GM12878 (cell line): ENCODE data around the gene RBM4. TPM values are rescaled to one million over a fixed set of nuclear protein-coding genes. Genes with fewer than 3 reads are reported as not detected.
A peak's percentile ranks its signal among the peaks of the same experiment; 100 is the strongest.

Experiments
- ATAC-seq: fragments of 200-7000 bp; cut with Tn5 transposase; 3 replicates; pipeline ENCODE4 v1.9.1; 2020; ENCODE audit warnings: mild to moderate bottlenecking, moderate library complexity
- BruUV-seq: library from RNA; stranded (reverse); fragments of 400-500 nt; replicated peaks from 2 replicates; lab custom pipeline; 2021; lab: Mats Ljungman, UMichigan
- CTCF ChIA-PET: fragments of 300-600 bp; sonication (Branson Sonifier 250); formaldehyde crosslinking; extraction: SDS; loops from one replicate; lab custom pipeline; 2021; ENCODE audit warnings: inconsistent platforms; lab: Yijun Ruan, JAX
- POLR2A ChIA-PET: fragments of 350-600 bp; formaldehyde crosslinking; extraction: SDS; loops from one replicate; lab custom pipeline; 2021; ENCODE audit warnings: inconsistent platforms; lab: Charles Lee
- RAD21 ChIA-PET: fragments of 300-600 bp; sonication (Branson Sonifier 250); formaldehyde crosslinking; loops from one replicate; lab custom pipeline; 2023; ENCODE audit warnings: antibody characterized with exemption; ENCODE audit not compliant: unreplicated experiment; lab: Charles Lee
- SMC1A ChIA-PET: fragments of 300-600 bp; sonication (Branson Sonifier 250); formaldehyde crosslinking; loops from one replicate; lab custom pipeline; 2023; ENCODE audit not compliant: unreplicated experiment, uncharacterized antibody; lab: Charles Lee
- DNase-seq: peaks from one replicate; pipeline ENCODE4 v3.0.0-alpha.2; 2011; ENCODE audit warnings: low read depth, low spot score
- FAIRE-seq: peaks from 3 replicates; lab custom pipeline; 2011; peaks lifted over from hg19 to GRCh38; lab: Jason Lieb, UNC
- H2AFZ ChIP-seq: 2 replicates; pipeline ENCODE4 v1.6.0; 2011; ENCODE audit warnings: low read depth, low read length, control low read depth; ENCODE audit not compliant: control insufficient read depth
- H3K27ac ChIP-seq: 2 replicates; pipeline ENCODE4 v1.5.1; 2011; ENCODE audit warnings: control low read depth; ENCODE audit not compliant: control insufficient read depth, insufficient read depth
- H3K27me3 ChIP-seq, 2 experiments: replicated peaks in 1 of 2; 2 replicates each; pipeline versions ENCODE4 v1.6.0 to v1.6.1; 2011; ENCODE audit warnings: low read length in 1 of 2; ENCODE audit not compliant: control insufficient read depth in 2 of 2, insufficient read depth in 2 of 2
- H3K36me3 ChIP-seq, 2 experiments: 2 replicates each; pipeline ENCODE4 v1.5.1; 2011; ENCODE audit warnings: low read length in 1 of 2; ENCODE audit not compliant: control insufficient read depth in 2 of 2, insufficient read depth in 2 of 2
- H3K4me1 ChIP-seq: 2 replicates; pipeline ENCODE4 v1.6.1; 2011; ENCODE audit warnings: mild to moderate bottlenecking, low read length, moderate library complexity, mixed read lengths; ENCODE audit not compliant: control insufficient read depth, insufficient read depth
- H3K4me2 ChIP-seq: 2 replicates; pipeline ENCODE4 v1.6.0; 2011; ENCODE audit warnings: control low read depth; ENCODE audit not compliant: control insufficient read depth, insufficient read depth
- H3K4me3 ChIP-seq: fragments of 200-600 bp; sonication (generic); 2 replicates; pipeline ENCODE4 v1.5.1; 2016
- H3K79me2 ChIP-seq: 2 replicates; pipeline ENCODE4 v1.6.0; 2011; ENCODE audit warnings: low read length; ENCODE audit not compliant: control insufficient read depth, insufficient read depth
- H3K9ac ChIP-seq: 2 replicates; pipeline ENCODE4 v1.8.0; 2011; ENCODE audit warnings: low read length, control low read depth, mixed read lengths; ENCODE audit not compliant: control insufficient read depth, insufficient read depth
- H3K9me3 ChIP-seq: replicated peaks from 3 replicates; pipeline ENCODE4 v1.5.1; 2011; ENCODE audit warnings: mild to moderate bottlenecking, low read length; ENCODE audit not compliant: control insufficient read depth, insufficient read depth
- H4K20me1 ChIP-seq: 2 replicates; pipeline ENCODE4 v1.6.0; 2011; ENCODE audit not compliant: control insufficient read depth, insufficient read depth
- CTCF ChIP-seq, 3 experiments: IDR thresholded peaks in 2 of 3; conservative IDR thresholded peaks in 1 of 3; 2 replicates each; pipeline ENCODE4 v1.5.1; 2011; ENCODE audit warnings: low read depth in 3 of 3, low read length in 3 of 3, mild to moderate bottlenecking in 3 of 3, control low read depth in 2 of 3, moderate library complexity in 2 of 3, inconsistent platforms in 1 of 3, mixed read lengths in 1 of 3; ENCODE audit not compliant: control insufficient read depth in 2 of 3, insufficient read depth in 1 of 3; ENCODE audit errors: extremely low read depth in 1 of 3
- EED ChIP-seq: sonication (generic); IDR thresholded peaks from 2 replicates; pipeline ENCODE4 v1.6.1; 2016; ENCODE audit warnings: antibody characterized with exemption, low read depth
- EP300 ChIP-seq, 2 experiments: fragments of 150-350 bp in 1 of 2; IDR thresholded peaks; 2 replicates each; pipeline ENCODE4 v1.6.1; 2011 to 2012; ENCODE audit warnings: low read depth in 2 of 2, low read length in 2 of 2, borderline replicate concordance in 1 of 2, improper control_type of control experiment in 1 of 2, inconsistent platforms in 1 of 2; ENCODE audit not compliant: control insufficient read depth in 1 of 2
- IKZF1 ChIP-seq: fragments of 450-650 bp; conservative IDR thresholded peaks from 2 replicates; pipeline ENCODE4 v1.6.1; 2017; ENCODE audit warnings: antibody characterized with exemption, mild to moderate bottlenecking
- JUNB ChIP-seq: IDR thresholded peaks from 2 replicates; pipeline ENCODE4 v1.6.1; 2016; ENCODE audit warnings: antibody characterized with exemption, mild to moderate bottlenecking
- NBN ChIP-seq: fragments of 450-650 bp; IDR thresholded peaks from 2 replicates; pipeline ENCODE4 v1.6.1; 2016
- NFYB ChIP-seq: IDR thresholded peaks from 2 replicates; pipeline ENCODE4 v1.6.1; 2011; ENCODE audit warnings: low read depth, mild to moderate bottlenecking, low read length, improper control_type of control experiment, moderate library complexity; ENCODE audit not compliant: insufficient read depth
- NRF1 ChIP-seq: conservative IDR thresholded peaks from 2 replicates; pipeline ENCODE4 v1.6.1; 2011; ENCODE audit warnings: mild to moderate bottlenecking, low read depth, low read length, improper control_type of control experiment
- SPI1 ChIP-seq: IDR thresholded peaks from 2 replicates; pipeline ENCODE4 v1.6.1; 2011; ENCODE audit warnings: low read depth, mild to moderate bottlenecking, low read length, moderate library complexity, borderline replicate concordance; ENCODE audit not compliant: insufficient read depth
- STAT1 ChIP-seq: fragments of 450-650 bp; conservative IDR thresholded peaks from 2 replicates; pipeline ENCODE4 v1.6.1; 2014; ENCODE audit warnings: antibody characterized with exemption, mild to moderate bottlenecking
- SUZ12 ChIP-seq: fragments of 200-600 bp; sonication (generic); IDR thresholded peaks from one replicate; pipeline ENCODE4 v1.6.1; 2018; ENCODE audit warnings: antibody characterized with exemption, mild to moderate bottlenecking; ENCODE audit not compliant: unreplicated experiment
- WRNIP1 ChIP-seq: IDR thresholded peaks from 2 replicates; pipeline ENCODE4 v1.6.1; 2011; ENCODE audit warnings: low read depth, low read length, improper control_type of control experiment, borderline replicate concordance
- YY1 ChIP-seq: IDR thresholded peaks from 2 replicates; pipeline ENCODE4 v1.6.1; 2011; ENCODE audit warnings: low read depth, mild to moderate bottlenecking, low read length
- WGBS: methylation state at CpG from one replicate; pipeline ENCODE4 v1.1.6; 2016; ENCODE audit warnings: low lambda C conversion rate; ENCODE audit not compliant: insufficient replicate concordance, insufficient coverage; ENCODE audit errors: missing lambda C conversion rate; 5-methylcytosine and 5-hydroxymethylcytosine counted together
- in situ Hi-C: fragments of 300-500 bp; cut with MboI; formaldehyde crosslinking; loops from 9 replicates; pipeline ENCODE4 v1.14.3; 2018; ENCODE audit warnings: mixed read lengths
- intact Hi-C: fragments of 100-400 bp; cut with micrococcal nuclease; formaldehyde crosslinking; loops from one replicate; pipeline ENCODE4 v1.14.2; 2022; ENCODE audit not compliant: unreplicated experiment
- polyA plus RNA-seq, 11 experiments: library from polyadenylated mRNA; depleted of rRNA in 4 of 11; unstranded in 6 of 11; stranded (reverse) in 5 of 11; fragments of >200 nt; fragmentation: Nextera tagmentation in 4 of 11; fragmentation: Illumina TruSeq in 1 of 11; extraction: Ambion mirVana in 4 of 11; extraction: Trizol in 1 of 11; gene quantifications; 1 replicate in 1 of 11; 2 replicates in 10 of 11; pipeline versions ENCODE4 v1.2.1 to v1.2.3, GENCODE V29; 2011 to 2016; ENCODE audit warnings: inconsistent platforms in 2 of 11, missing spikeins in 2 of 11, low read depth in 1 of 11
- total RNA-seq, 4 experiments: library from RNA; depleted of rRNA in 3 of 4; stranded (reverse); fragments of >200 nt in 3 of 4; fragmentation: Illumina TruSeq in 1 of 4; extraction: Trizol in 1 of 4; gene quantifications; 2 replicates each; pipeline versions ENCODE4 v1.2.1 to v1.2.3, GENCODE V29; 2013 to 2021
- TF ChIP-seq, protein P1 (sequence below): fragments of 150-350 bp; IDR thresholded peaks from 2 replicates; pipeline ENCODE4 v1.6.1; 2014; ENCODE audit warnings: mild to moderate bottlenecking, low read depth, low read length

The RBM4 gene
- total and polyA plus RNA-seq, 10 of the 15 experiments (the other 5 are each of a cell fraction or from before 2014, with no cell fraction given), result 105 to 224 (median 138) TPM

DNA sequence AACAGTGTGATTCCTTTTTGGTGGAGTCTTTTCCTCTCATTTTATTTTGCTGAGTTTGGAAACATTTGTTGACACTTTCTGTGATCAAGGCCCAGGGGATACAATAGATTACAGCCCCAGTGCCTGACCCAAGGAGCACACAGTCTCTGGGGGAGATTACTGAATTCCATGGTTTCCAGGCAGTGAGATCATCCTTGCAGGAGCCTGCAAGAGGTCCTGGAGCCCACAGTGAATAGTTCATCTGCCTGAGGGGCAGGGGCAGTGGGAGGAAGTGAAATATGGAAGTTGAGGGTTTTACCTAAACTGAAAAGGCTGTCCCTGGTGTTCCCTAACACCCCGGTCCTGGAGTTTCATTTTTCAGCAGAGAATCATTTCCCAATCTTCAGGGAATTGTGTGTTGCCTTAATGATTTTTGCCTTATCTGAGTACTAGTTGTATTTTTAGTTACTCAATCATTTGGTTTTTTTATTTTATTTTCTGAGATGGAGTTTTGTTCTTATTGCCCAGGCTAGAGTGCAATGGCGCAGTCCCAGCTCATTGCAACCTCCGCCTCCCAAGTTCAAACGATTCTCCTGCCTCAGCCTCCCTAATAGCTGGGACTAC lies 37.8 kb upstream of the RBM4 start:
- ChIA-PET CTCF (interaction anchor here (2.1 kb wide), 1 partner anchor 9 kb away, joined by 4 read pairs; no protein-coding TSS in a partner anchor), SMC1A (interaction anchor here (0.9 to 1.0 kb wide), 2 partner anchors 12 to 21 kb away, joined by 3 read pairs; no protein-coding TSS in a partner anchor), POLR2A (interaction anchor here (0.9 to 2.4 kb wide), 3 partner anchors 9 to 16 kb away, joined by 4 to 7 read pairs (median 6); partner anchors contain the start of genes CCDC87 and RBM14), RAD21 (no interaction called here)
- Histone ChIP-seq H3K36me3 (peaks cover 0 to 9% of the 10 kb centered on the region in 2 experiments; a peak in 3 of 4 replicates), H4K20me1 (no peaks in the 10 kb centered on the region), H3K27me3 (no peaks in the 10 kb centered on the region), H3K9ac (no peak overlapping the region), H3K9me3 (no peaks in the 10 kb centered on the region), H2AFZ (no peak overlapping the region), H3K4me3 (no peak overlapping the region), H3K79me2 (peaks cover 3% of the 10 kb centered on the region), H3K4me1 (peaks cover 7% of the 10 kb centered on the region; the same call in 1 of the 2 replicates), H3K4me2 (no peak overlapping the region), H3K27ac (no peak overlapping the region)
- FAIRE-seq (no peak), ATAC-seq (no peak), DNase-seq (no peak)
- 73% methylated on average over 4 of the region's 4 CpGs for WGBS
- intact Hi-C loops, result no loop called here
- BruUV-seq, result no TSS peak
- TF ChIP-seq YY1 (no peak), CTCF (IDR thresholded peaks at IDR 0.05 in 2 of 3, conservative IDR thresholded peaks at IDR 0.05 in 1 of 3; ENCODE audit: control insufficient read depth in 2 of 3, extremely low read depth in 1 of 3, insufficient read depth in 1 of 3, low read depth in 3 of 3, low read length in 3 of 3) (no peak), EED (no peak), JUNB (no peak), NFYB (no peak), IKZF1 (0 out of 2 replicates have a peak, but pooled peaks have one; percentile 15), STAT1 (no peak), SPI1 (peak; percentile 49; the same call in 1 of the 2 replicates), NBN (no peak), EP300 (IDR thresholded peaks at IDR 0.05; ENCODE audit: borderline replicate concordance in 1 of 2, control insufficient read depth in 1 of 2, low read depth in 2 of 2, low read length in 2 of 2) (no peak), WRNIP1 (no peak), SUZ12 (no peak), NRF1 (no peak)
- TF ChIP-seq, protein P1, sequence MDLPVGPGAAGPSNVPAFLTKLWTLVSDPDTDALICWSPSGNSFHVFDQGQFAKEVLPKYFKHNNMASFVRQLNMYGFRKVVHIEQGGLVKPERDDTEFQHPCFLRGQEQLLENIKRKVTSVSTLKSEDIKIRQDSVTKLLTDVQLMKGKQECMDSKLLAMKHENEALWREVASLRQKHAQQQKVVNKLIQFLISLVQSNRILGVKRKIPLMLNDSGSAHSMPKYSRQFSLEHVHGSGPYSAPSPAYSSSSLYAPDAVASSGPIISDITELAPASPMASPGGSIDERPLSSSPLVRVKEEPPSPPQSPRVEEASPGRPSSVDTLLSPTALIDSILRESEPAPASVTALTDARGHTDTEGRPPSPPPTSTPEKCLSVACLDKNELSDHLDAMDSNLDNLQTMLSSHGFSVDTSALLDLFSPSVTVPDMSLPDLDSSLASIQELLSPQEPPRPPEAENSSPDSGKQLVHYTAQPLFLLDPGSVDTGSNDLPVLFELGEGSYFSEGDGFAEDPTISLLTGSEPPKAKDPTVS, result no peak
- in situ Hi-C loops, result no loop called here
